ENCODE results near the gene FBXO41. TPM values are rescaled to one million over a fixed set of nuclear protein-coding genes. Genes with fewer than 3 reads are reported as not detected.

The FBXO41 gene
- total RNA-seq, 2 experiments from 2014 or later: 41.5 to 42.0 TPM

DNA sequence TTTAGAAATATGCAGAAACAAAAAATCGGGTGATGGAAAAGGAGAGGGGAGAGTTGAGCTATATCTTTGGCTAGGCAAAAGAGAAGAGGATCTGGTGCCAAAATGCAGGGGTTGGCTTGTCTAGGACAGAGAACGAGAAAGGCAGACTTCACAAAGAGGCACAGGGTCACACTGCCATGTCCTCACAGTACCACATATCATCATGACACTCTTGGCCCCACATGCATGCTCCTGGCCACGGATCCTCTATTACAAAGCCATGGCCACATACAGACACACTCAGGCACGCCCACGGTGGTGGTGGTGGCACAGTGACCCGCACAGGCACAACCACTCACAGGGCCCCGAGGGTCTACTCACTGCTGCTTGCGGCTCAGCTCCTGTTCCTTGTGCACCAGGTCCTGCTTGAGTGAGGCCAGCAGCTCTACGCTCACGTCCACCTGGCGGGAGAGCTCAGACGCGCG, 15.9 kb downstream of the FBXO41 start:
- H3K27ac Mint-ChIP-seq: no peak overlapping the region
- TF ChIP-seq, protein P1, sequence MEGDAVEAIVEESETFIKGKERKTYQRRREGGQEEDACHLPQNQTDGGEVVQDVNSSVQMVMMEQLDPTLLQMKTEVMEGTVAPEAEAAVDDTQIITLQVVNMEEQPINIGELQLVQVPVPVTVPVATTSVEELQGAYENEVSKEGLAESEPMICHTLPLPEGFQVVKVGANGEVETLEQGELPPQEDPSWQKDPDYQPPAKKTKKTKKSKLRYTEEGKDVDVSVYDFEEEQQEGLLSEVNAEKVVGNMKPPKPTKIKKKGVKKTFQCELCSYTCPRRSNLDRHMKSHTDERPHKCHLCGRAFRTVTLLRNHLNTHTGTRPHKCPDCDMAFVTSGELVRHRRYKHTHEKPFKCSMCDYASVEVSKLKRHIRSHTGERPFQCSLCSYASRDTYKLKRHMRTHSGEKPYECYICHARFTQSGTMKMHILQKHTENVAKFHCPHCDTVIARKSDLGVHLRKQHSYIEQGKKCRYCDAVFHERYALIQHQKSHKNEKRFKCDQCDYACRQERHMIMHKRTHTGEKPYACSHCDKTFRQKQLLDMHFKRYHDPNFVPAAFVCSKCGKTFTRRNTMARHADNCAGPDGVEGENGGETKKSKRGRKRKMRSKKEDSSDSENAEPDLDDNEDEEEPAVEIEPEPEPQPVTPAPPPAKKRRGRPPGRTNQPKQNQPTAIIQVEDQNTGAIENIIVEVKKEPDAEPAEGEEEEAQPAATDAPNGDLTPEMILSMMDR (IDR thresholded peaks at IDR 0.05): no peak
- H3K27me3 Mint-ChIP-seq: no peaks in the 10 kb centered on the region
- POLR2A ChIA-PET: interaction anchor here (0.9 to 1.9 kb wide), 10 partner anchors 8 to 34 kb away, joined by 3 to 12 read pairs (median 4); partner anchors contain the start of gene CCT7
- DNase-seq (no peak), ATAC-seq (no peak)
- peaks cover 31% of the 10 kb centered on the region for H3K36me3 Mint-ChIP-seq (ENCODE audit: low read depth)
- H3K4me1 Mint-ChIP-seq (ENCODE audit: low read depth): peaks cover 26% of the 10 kb centered on the region
- intact Hi-C loops (cut with micrococcal nuclease): no loop called here
- H3K4me3 Mint-ChIP-seq: peak overlapping the region; percentile 11
- CTCF ChIA-PET: interaction anchor here (0.6 to 1.7 kb wide), 8 partner anchors 10 to 56 kb away, joined by 3 to 9 read pairs (median 3); partner anchors contain the start of genes EGR4 and SMYD5
- H3K9me3 Mint-ChIP-seq: no peaks in the 10 kb centered on the region

DNA sequence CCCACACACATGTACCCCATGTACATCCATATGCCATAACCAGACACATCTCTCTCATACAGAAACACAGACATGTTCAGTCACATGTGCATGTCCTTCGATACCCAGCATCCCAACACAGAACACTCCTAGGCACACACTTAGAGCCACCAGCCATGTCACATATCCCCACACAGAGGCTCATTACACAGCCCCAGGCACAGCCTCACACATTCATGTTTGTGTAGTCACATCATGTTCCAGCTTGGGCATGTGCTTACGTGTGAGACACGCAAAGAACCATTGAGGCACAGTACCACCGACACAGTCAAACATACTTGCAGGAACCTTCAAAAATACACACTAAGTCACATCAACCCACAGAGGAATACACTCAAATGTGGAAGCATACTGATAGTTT, 17.3 kb downstream of the FBXO41 start:
- POLR2A ChIA-PET: interaction anchor here (1.9 kb wide), 1 partner anchor 12 kb away, joined by 7 read pairs; no protein-coding TSS in a partner anchor
- intact Hi-C loops (cut with micrococcal nuclease): no loop called here

DNA sequence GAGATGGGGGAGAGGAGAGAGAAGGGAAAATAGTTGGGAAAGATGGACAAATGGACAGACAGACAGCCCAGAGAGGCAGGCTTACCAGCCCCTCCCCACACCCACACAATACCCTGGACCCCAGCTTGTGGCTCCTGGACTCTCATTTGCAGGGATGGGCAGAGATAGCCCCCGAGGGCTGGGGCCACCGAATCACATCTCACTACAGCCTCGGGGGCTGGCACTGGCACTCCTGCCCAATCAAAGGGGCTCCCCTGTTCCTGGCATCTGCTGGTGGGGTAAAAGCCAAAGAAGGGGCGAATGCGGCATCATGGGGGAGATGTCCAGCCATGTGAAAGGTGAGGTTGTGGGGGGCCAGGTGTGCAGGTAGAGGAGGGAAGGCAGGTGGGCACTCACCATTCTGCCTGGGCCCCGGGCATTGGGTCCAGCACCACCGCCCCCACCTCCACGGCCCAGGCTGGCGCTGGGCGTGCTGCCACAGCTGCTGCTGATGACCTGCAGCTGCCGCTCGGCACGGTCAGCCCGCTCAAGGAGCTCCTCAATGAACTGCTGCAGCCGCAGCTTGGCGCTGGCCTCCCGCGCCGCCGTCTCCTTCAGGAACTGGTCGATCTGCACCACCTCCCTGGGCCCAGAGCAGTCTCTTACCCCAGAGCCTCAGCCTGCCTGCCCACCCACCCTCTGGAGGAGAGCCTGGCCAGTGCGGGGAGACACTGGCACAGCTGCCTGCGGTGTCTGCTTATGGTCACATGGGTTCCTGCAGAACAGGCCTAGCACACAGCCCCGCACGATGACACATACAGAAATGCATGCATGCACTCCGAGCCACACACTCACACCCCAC, 18.0 kb downstream of the FBXO41 start:
- Mint-ChIP-seq H3K36me3 (ENCODE audit: low read depth) (peaks cover 39% of the 10 kb centered on the region), H3K9me3 (no peaks in the 10 kb centered on the region), H3K27me3 (no peaks in the 10 kb centered on the region), H3K4me1 (ENCODE audit: low read depth) (peaks cover 26% of the 10 kb centered on the region), H3K27ac (no peak overlapping the region), H3K4me3 (no peak overlapping the region)
- POLR2A ChIA-PET: no interaction called here
- CTCF ChIA-PET: no interaction called here
- DNase-seq: no peak
- TF ChIP-seq, protein P1 (IDR thresholded peaks at IDR 0.05): no peak
- intact Hi-C loops (cut with micrococcal nuclease): no loop called here
- no peak for ATAC-seq

More for the DNA sequence above, 17.3 kb downstream of the FBXO41 start:
- Mint-ChIP-seq H3K36me3 (ENCODE audit: low read depth) (peaks cover 36% of the 10 kb centered on the region), H3K27ac (no peak overlapping the region), H3K9me3 (no peaks in the 10 kb centered on the region), H3K4me1 (ENCODE audit: low read depth) (peaks cover 26% of the 10 kb centered on the region), H3K4me3 (no peak overlapping the region), H3K27me3 (no peaks in the 10 kb centered on the region)
- TF ChIP-seq, protein P1 (IDR thresholded peaks at IDR 0.05): no peak
- ATAC-seq (no peak), DNase-seq (no peak)
- CTCF ChIA-PET: interaction anchor here (1.2 kb wide), 1 partner anchor 10 kb away, joined by 3 read pairs; no protein-coding TSS in a partner anchor

DNA sequence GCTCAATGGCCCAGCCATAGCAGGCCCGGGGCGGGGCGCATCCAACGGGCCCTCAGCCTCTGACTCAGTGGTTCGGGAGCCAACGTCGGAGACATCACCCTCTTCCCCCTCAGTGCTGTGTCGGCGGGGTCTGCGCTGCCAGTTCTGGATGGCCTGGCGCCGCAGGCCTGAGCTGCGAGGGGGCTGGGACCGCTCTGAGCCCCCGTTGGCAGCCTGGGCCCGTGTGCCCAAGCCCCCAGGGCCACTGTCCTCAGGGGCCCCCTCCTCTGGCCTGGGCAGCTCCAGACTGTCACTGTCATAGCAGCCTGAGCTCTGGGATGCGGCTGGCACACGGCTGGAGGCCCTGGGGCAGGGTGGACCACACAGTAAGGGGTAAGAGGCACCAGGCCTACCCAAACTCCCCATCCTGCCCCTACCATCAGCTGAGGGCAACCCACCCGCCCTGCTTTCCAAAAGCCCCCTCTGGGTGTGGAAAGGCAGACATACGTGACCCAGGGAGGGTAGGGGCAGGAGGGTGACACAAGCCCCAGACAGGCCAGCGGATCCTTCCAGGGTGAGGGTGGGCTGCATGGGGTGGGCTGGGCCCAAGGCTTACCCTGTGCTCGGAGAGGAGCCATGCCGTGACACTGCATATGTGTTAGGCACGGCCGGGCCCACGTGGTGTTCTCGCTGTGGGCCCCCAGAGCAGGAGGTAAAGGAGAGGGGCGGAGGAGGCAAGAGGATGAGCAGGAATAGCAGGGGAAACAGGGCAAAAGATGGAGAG, 18.8 kb downstream of the FBXO41 start:
- ChIA-PET POLR2A (no interaction called here), CTCF (no interaction called here)
- ATAC-seq (no peak), DNase-seq (no peak)
- H3K27ac Mint-ChIP-seq: no peak overlapping the region
- TF ChIP-seq, protein P1 (IDR thresholded peaks at IDR 0.05): no peak
- no peaks in the 10 kb centered on the region for H3K9me3 Mint-ChIP-seq
- H3K4me3 Mint-ChIP-seq: no peak overlapping the region
- intact Hi-C loops (cut with micrococcal nuclease): no loop called here
- no peaks in the 10 kb centered on the region for H3K27me3 Mint-ChIP-seq
- peaks cover 35% of the 10 kb centered on the region for H3K36me3 Mint-ChIP-seq (ENCODE audit: low read depth)
- H3K4me1 Mint-ChIP-seq (ENCODE audit: low read depth): peaks cover 23% of the 10 kb centered on the region

Measured in activated CD8-positive, alpha-beta T cell treated with anti-CD3 and anti-CD28 coated beads for 36 hours (primary cell).